Trophoblast cell (in vitro differentiated cells and primary cell): ENCODE results near the gene TRPC6.
A peak's percentile ranks its signal among the peaks of the same experiment; 100 is the strongest.
"Not testable (repeated sequence)": the region's sequence is repeated elsewhere in the genome, so short reads cannot be mapped to it uniquely, and the experiment has no call there.

ENCODE experiments used
- DNase-seq, 2 donors: peaks; one replicate each; pipeline ENCODE4 v3.0.0-alpha.2; 2016
- H2AFZ ChIP-seq: 2 replicates; pipeline ENCODE4 v1.6.1; 2013; ENCODE audit warnings: low read length, moderate library complexity, mild to moderate bottlenecking; ENCODE audit not compliant: insufficient read depth, poor library complexity
- H2AK5ac ChIP-seq: 2 replicates; pipeline ENCODE4 v1.6.1; 2013; ENCODE audit warnings: mild to moderate bottlenecking, low read length
- H2BK120ac ChIP-seq: 2 replicates; pipeline ENCODE4 v1.6.1; 2013; ENCODE audit warnings: low read length, mild to moderate bottlenecking, moderate library complexity; ENCODE audit not compliant: insufficient read depth, poor library complexity
- H2BK12ac ChIP-seq: 2 replicates; pipeline ENCODE4 v1.6.1; 2013; ENCODE audit warnings: mild to moderate bottlenecking, low read length, moderate library complexity
- H2BK5ac ChIP-seq: 2 replicates; pipeline ENCODE4 v1.6.1; 2013; ENCODE audit warnings: low read length, low read depth, moderate library complexity, mild to moderate bottlenecking; ENCODE audit not compliant: poor library complexity
- H3K14ac ChIP-seq: 2 replicates; pipeline ENCODE4 v1.6.1; 2013; ENCODE audit warnings: mild to moderate bottlenecking, low read length
- H3K18ac ChIP-seq: 2 replicates; pipeline ENCODE4 v1.6.1; 2013; ENCODE audit warnings: mild to moderate bottlenecking, low read length
- H3K23ac ChIP-seq: 2 replicates; pipeline ENCODE4 v1.6.1; 2013; ENCODE audit warnings: low read length
- H3K27ac ChIP-seq: 2 replicates; pipeline ENCODE4 v1.5.1; 2013; ENCODE audit warnings: low read depth, mild to moderate bottlenecking, inconsistent platforms, low read length, moderate library complexity
- H3K27me3 ChIP-seq: 2 replicates; pipeline ENCODE4 v1.6.1; 2013; ENCODE audit warnings: inconsistent platforms, mild to moderate bottlenecking, low read length, moderate library complexity; ENCODE audit not compliant: insufficient read depth
- H3K36me3 ChIP-seq, 2 experiments: 1 replicate in 1 of 2; 2 replicates in 1 of 2; pipeline ENCODE4 v1.6.1; 2013; ENCODE audit warnings: low read length in 2 of 2, mild to moderate bottlenecking in 2 of 2, moderate library complexity in 1 of 2; ENCODE audit not compliant: insufficient read depth in 2 of 2, control insufficient read depth in 1 of 2
- H3K4ac ChIP-seq: 2 replicates; pipeline ENCODE4 v1.6.1; 2013; ENCODE audit warnings: low read depth, mild to moderate bottlenecking, low read length, moderate library complexity
- H3K4me1 ChIP-seq, 2 experiments: 1 replicate in 1 of 2; 2 replicates in 1 of 2; pipeline ENCODE4 v1.6.1; 2013; ENCODE audit warnings: low read length in 2 of 2, mild to moderate bottlenecking in 2 of 2, moderate library complexity in 1 of 2; ENCODE audit not compliant: insufficient read depth in 2 of 2, control insufficient read depth in 1 of 2
- H3K4me2 ChIP-seq: 2 replicates; pipeline ENCODE4 v1.6.1; 2013; ENCODE audit warnings: inconsistent platforms, mild to moderate bottlenecking, low read length, moderate library complexity
- H3K4me3 ChIP-seq: 2 replicates; pipeline ENCODE4 v1.5.1; 2013; ENCODE audit warnings: mild to moderate bottlenecking, low read depth, low read length, inconsistent platforms
- H3K79me1 ChIP-seq: one replicate; pipeline ENCODE4 v1.6.1; 2013; ENCODE audit warnings: low read length
- H3K79me2 ChIP-seq: 2 replicates; pipeline ENCODE4 v1.6.1; 2013; ENCODE audit warnings: low read length, mild to moderate bottlenecking; ENCODE audit not compliant: control insufficient read depth, insufficient read depth, poor library complexity
- H3K9ac ChIP-seq: 2 replicates; pipeline ENCODE4 v1.6.1; 2013; ENCODE audit warnings: mild to moderate bottlenecking, low read length
- H3K9me3 ChIP-seq: 2 replicates; pipeline ENCODE4 v1.6.1; 2013; ENCODE audit warnings: low read depth, mild to moderate bottlenecking, control low read depth, inconsistent platforms, low read length; ENCODE audit not compliant: insufficient read depth
- H4K12ac ChIP-seq: 2 replicates; pipeline ENCODE4 v1.6.1; 2013; ENCODE audit warnings: low read depth, mild to moderate bottlenecking, low read length, moderate library complexity
- H4K8ac ChIP-seq: 2 replicates; pipeline ENCODE4 v1.6.1; 2013; ENCODE audit warnings: low read depth, mild to moderate bottlenecking, low read length, moderate library complexity
- H4K91ac ChIP-seq: one replicate; pipeline ENCODE4 v1.6.1; 2013; ENCODE audit warnings: low read depth, mild to moderate bottlenecking, low read length, moderate library complexity
- WGBS: extraction: QIAGEN DNeasy Blood & Tissue Kit; methylation state at CpG from one replicate; pipeline ENCODE4 v1.1.7; 2013; ENCODE audit warnings: missing lambda C conversion rate; ENCODE audit not compliant: insufficient read length, insufficient coverage; ENCODE audit errors: extremely low coverage; 5-methylcytosine and 5-hydroxymethylcytosine counted together

TRPC6 gene

GRCh38 chr11:101438708-101439107 lies 145.1 kb downstream of the TRPC6 start:
- H4K91ac ChIP-seq, H4K8ac ChIP-seq, H3K79me1 ChIP-seq, H2AFZ ChIP-seq, H2BK5ac ChIP-seq, H3K9me3 ChIP-seq, H3K14ac ChIP-seq, H3K27me3 ChIP-seq, H3K36me3 ChIP-seq, H3K23ac ChIP-seq, DNase-seq, H2BK12ac ChIP-seq, H3K18ac ChIP-seq, H4K12ac ChIP-seq, H3K79me2 ChIP-seq, H2AK5ac ChIP-seq, H2BK120ac ChIP-seq, H3K9ac ChIP-seq, H3K4ac ChIP-seq, H3K4me2 ChIP-seq, H3K4me1 ChIP-seq, H3K27ac ChIP-seq, H3K4me3 ChIP-seq: not testable (repeated sequence)
- WGBS: no CpG with 5 or more reads among the region's 2 CpGs

DNA sequence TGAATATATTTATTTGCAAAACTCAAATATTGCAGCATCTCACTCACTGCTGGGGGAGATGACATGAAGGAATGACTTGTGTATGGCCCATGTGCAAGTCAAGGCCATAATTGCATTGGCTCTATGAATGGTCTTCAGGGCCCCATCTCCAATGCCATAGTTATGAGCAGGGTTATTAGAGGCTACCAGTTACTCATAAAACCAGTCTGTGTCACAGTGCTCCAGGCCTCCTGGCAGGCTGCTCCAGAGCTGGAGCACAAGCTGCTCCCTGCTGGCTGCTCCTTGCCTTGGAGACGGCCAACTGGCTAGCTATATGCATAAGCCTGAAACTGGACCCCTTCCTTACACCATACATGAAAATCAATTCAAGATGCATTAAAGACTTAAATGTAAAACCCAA lies 145.7 kb downstream of the TRPC6 start:
- Histone ChIP-seq H3K4me3 (no peak overlapping the region), H3K18ac (no peak overlapping the region), H3K27me3 (no peaks in the 10 kb centered on the region), H3K9ac (no peak overlapping the region), H3K36me3 (no peaks in the 10 kb centered on the region), H2BK5ac (no peak overlapping the region), H2AFZ (no peak overlapping the region), H3K79me1 (no peaks in the 10 kb centered on the region), H3K14ac (no peak overlapping the region), H4K8ac (no peak overlapping the region), H3K27ac (no peak overlapping the region), H2AK5ac (no peak overlapping the region), H3K9me3 (no peaks in the 10 kb centered on the region), H3K79me2 (no peaks in the 10 kb centered on the region), H4K91ac (no peak overlapping the region), H2BK12ac (no peak overlapping the region), H3K4me2 (no peak overlapping the region), H4K12ac (no peak overlapping the region), H3K4me1 (no peaks in the 10 kb centered on the region), H2BK120ac (no peak overlapping the region), H3K4ac (no peak overlapping the region), H3K23ac (no peak overlapping the region)
- no peak for DNase-seq
- WGBS: no CpG with 5 or more reads among the region's 1 CpG

DNA sequence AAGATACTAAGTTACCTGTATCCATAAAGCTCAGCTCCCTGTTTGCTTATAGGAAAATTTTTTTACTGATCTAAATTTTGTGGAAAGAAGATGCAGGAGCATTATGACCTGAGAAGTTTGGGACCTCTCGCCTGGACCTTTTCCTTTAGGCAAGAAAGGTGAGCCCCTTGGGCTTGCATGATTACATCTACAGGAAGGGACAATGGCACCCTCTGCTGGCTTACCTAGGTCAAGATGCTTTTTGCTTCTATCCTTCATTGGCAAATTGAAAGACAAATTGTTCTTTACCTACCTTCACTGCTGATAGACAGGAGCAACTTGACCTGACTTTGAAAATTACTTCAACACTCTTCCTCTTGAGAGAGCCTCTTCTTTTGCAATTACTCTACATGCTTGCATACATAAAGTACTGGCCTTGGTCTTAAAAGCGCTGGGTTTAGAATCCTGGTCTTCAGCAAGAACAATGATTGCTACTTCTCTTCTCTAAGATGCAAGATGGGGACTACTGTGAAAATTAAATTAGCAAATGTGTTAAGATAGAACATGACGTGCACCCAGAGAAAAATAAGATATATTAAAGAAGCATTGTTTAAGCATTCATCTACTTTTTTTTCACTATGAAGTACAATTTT lies 147.2 kb downstream of the TRPC6 start:
- H3K79me1 ChIP-seq: no peaks in the 10 kb centered on the region
- H4K12ac ChIP-seq: no peak overlapping the region
- no peak overlapping the region for H4K8ac ChIP-seq
- no peaks in the 10 kb centered on the region for H3K4me1 ChIP-seq
- H2AFZ ChIP-seq: no peak overlapping the region
- H3K9me3 ChIP-seq: no peaks in the 10 kb centered on the region
- H3K36me3 ChIP-seq: no peaks in the 10 kb centered on the region
- no peak overlapping the region for H3K4ac ChIP-seq
- H3K4me3 ChIP-seq: no peak overlapping the region
- H3K27me3 ChIP-seq: no peaks in the 10 kb centered on the region
- WGBS: no CpG with 5 or more reads among the region's 3 CpGs
- no peaks in the 10 kb centered on the region for H3K79me2 ChIP-seq
- H3K14ac ChIP-seq: no peak overlapping the region
- H3K18ac ChIP-seq: no peak overlapping the region
- no peak overlapping the region for H3K9ac ChIP-seq
- H3K23ac ChIP-seq: no peak overlapping the region
- peak; percentile 46 to 60 for DNase-seq
- no peak overlapping the region for H2AK5ac ChIP-seq
- no peak overlapping the region for H3K27ac ChIP-seq
- no peak overlapping the region for H4K91ac ChIP-seq
- no peak overlapping the region for H3K4me2 ChIP-seq
- H2BK12ac ChIP-seq: no peak overlapping the region
- no peak overlapping the region for H2BK5ac ChIP-seq
- H2BK120ac ChIP-seq: no peak overlapping the region

DNA sequence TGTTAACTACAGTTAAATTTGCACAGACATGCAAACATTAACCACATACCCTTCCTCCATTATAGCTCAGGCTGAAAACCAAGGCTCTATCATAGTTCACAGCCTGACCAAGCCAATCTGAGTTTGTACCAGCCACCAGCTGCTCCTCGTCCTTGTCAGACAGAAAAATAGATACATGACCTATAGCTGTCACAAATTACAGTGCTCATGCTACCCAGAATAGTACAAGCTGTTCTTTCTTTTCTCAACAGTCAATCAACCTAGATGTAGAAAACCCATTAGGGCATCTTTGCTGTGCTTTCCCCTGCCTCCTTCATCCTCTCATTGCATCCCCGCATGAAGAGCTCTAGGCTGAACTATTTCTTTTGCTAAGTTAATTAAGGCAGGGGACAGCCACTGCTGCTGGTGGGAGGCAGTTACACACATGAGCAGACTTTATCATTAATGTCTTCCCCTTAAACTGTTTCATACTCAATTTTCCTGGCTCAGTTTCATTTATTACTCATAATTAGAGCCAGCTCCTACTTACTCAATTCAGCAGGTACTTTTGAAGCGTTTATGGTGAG lies 148.3 kb downstream of the TRPC6 start:
- Histone ChIP-seq H3K9me3 (no peaks in the 10 kb centered on the region), H3K79me1 (no peaks in the 10 kb centered on the region), H3K4me1 (peaks cover 2 to 3% of the 10 kb centered on the region in 2 experiments), H3K9ac (no peak overlapping the region), H3K36me3 (no peaks in the 10 kb centered on the region), H3K4ac (no peak overlapping the region), H2BK5ac (no peak overlapping the region), H4K8ac (no peak overlapping the region), H3K18ac (no peak overlapping the region), H2BK120ac (no peak overlapping the region), H3K14ac (no peak overlapping the region), H3K27ac (no peak overlapping the region), H3K79me2 (no peaks in the 10 kb centered on the region), H3K4me2 (no peak overlapping the region), H2BK12ac (no peak overlapping the region), H3K27me3 (no peaks in the 10 kb centered on the region), H3K23ac (no peak overlapping the region), H2AFZ (no peak overlapping the region), H4K12ac (no peak overlapping the region), H2AK5ac (no peak overlapping the region), H3K4me3 (no peak overlapping the region), H4K91ac (no peak overlapping the region)
- no peak for DNase-seq
- no CpG with 5 or more reads among the region's 3 CpGs for WGBS
